Measurements from ENCODE around the gene UBL4B. TPM values are rescaled to one million over a fixed set of nuclear protein-coding genes. Genes with fewer than 3 reads are reported as not detected.

Gene UBL4B
- polyA plus RNA-seq, 3 donors: 0.07 to 0.45 (median 0.09) TPM

Other genes starting within 250 kb of the UBL4B start
- 10 to 100 TPM; 10.6 to 82.1 (median 18.6) TPM for gene CSF1, start 201.6 kb upstream of the UBL4B start, polyA plus RNA-seq
- 10 to 100 TPM; 36.7 to 73.6 (median 67.0) TPM for gene AHCYL1, start 127.7 kb upstream of the UBL4B start, polyA plus RNA-seq
- 10 to 100 TPM; 10.4 to 16.3 (median 11.7) TPM for gene STRIP1, start 77.8 kb upstream of the UBL4B start, polyA plus RNA-seq
- under 1 TPM in 2 of 3 donors, not detected in 1; 0.07 TPM for gene ALX3, start 41.8 kb upstream of the UBL4B start, polyA plus RNA-seq
- under 1 TPM in 2 of 3 donors, not detected in 1; 0.36 to 0.91 TPM for gene SLC6A17, start 38.1 kb downstream of the UBL4B start, polyA plus RNA-seq
- 1 to 10 TPM; 3.7 to 4.9 (median 4.3) TPM for gene KCNC4, start 97.9 kb downstream of the UBL4B start, polyA plus RNA-seq
- 1 to 10 TPM; 1.7 to 5.1 (median 4.0) TPM for gene RBM15, start 226.9 kb downstream of the UBL4B start, polyA plus RNA-seq

All from adipose tissue (tissue), 3 donors.